ENCODE data around the gene CYP2A13.

- TF ChIP-seq CTCF (IDR thresholded peaks at IDR 0.05) (peak; percentile 73 to 78 (median 77)), POLR2AphosphoS5 (IDR thresholded peaks at IDR 0.05; ENCODE audit: insufficient read depth in 1 of 2, low read depth in 1 of 2) (no peak), POLR2A (IDR thresholded peaks at IDR 0.05) (no peak)
Measured at GRCh38 chr19:41144403-41144802, 56.2 kb downstream of the CYP2A13 start.

All from vagina (tissue), 2 donors.